Trophoblast cell (in vitro differentiated cells and primary cell): ENCODE measurements around the gene ECE2. TPM values are rescaled to one million over a fixed set of nuclear protein-coding genes. Genes with fewer than 3 reads are reported as not detected.

Experiments
- DNase-seq, 2 donors: peaks; one replicate each; pipeline ENCODE4 v3.0.0-alpha.2; 2016
- H2AFZ ChIP-seq: 2 replicates; pipeline ENCODE4 v1.6.1; 2013; ENCODE audit warnings: low read length, moderate library complexity, mild to moderate bottlenecking; ENCODE audit not compliant: insufficient read depth, poor library complexity
- H2AK5ac ChIP-seq: 2 replicates; pipeline ENCODE4 v1.6.1; 2013; ENCODE audit warnings: mild to moderate bottlenecking, low read length
- H2BK120ac ChIP-seq: 2 replicates; pipeline ENCODE4 v1.6.1; 2013; ENCODE audit warnings: low read length, mild to moderate bottlenecking, moderate library complexity; ENCODE audit not compliant: insufficient read depth, poor library complexity
- H2BK12ac ChIP-seq: 2 replicates; pipeline ENCODE4 v1.6.1; 2013; ENCODE audit warnings: mild to moderate bottlenecking, low read length, moderate library complexity
- H2BK5ac ChIP-seq: 2 replicates; pipeline ENCODE4 v1.6.1; 2013; ENCODE audit warnings: low read length, low read depth, moderate library complexity, mild to moderate bottlenecking; ENCODE audit not compliant: poor library complexity
- H3K14ac ChIP-seq: 2 replicates; pipeline ENCODE4 v1.6.1; 2013; ENCODE audit warnings: mild to moderate bottlenecking, low read length
- H3K18ac ChIP-seq: 2 replicates; pipeline ENCODE4 v1.6.1; 2013; ENCODE audit warnings: mild to moderate bottlenecking, low read length
- H3K23ac ChIP-seq: 2 replicates; pipeline ENCODE4 v1.6.1; 2013; ENCODE audit warnings: low read length
- H3K27ac ChIP-seq: 2 replicates; pipeline ENCODE4 v1.5.1; 2013; ENCODE audit warnings: low read depth, mild to moderate bottlenecking, inconsistent platforms, low read length, moderate library complexity
- H3K27me3 ChIP-seq: 2 replicates; pipeline ENCODE4 v1.6.1; 2013; ENCODE audit warnings: inconsistent platforms, mild to moderate bottlenecking, low read length, moderate library complexity; ENCODE audit not compliant: insufficient read depth
- H3K36me3 ChIP-seq, 2 experiments: 1 replicate in 1 of 2; 2 replicates in 1 of 2; pipeline ENCODE4 v1.6.1; 2013; ENCODE audit warnings: low read length in 2 of 2, mild to moderate bottlenecking in 2 of 2, moderate library complexity in 1 of 2; ENCODE audit not compliant: insufficient read depth in 2 of 2, control insufficient read depth in 1 of 2
- H3K4ac ChIP-seq: 2 replicates; pipeline ENCODE4 v1.6.1; 2013; ENCODE audit warnings: low read depth, mild to moderate bottlenecking, low read length, moderate library complexity
- H3K4me1 ChIP-seq, 2 experiments: 1 replicate in 1 of 2; 2 replicates in 1 of 2; pipeline ENCODE4 v1.6.1; 2013; ENCODE audit warnings: low read length in 2 of 2, mild to moderate bottlenecking in 2 of 2, moderate library complexity in 1 of 2; ENCODE audit not compliant: insufficient read depth in 2 of 2, control insufficient read depth in 1 of 2
- H3K4me2 ChIP-seq: 2 replicates; pipeline ENCODE4 v1.6.1; 2013; ENCODE audit warnings: inconsistent platforms, mild to moderate bottlenecking, low read length, moderate library complexity
- H3K4me3 ChIP-seq: 2 replicates; pipeline ENCODE4 v1.5.1; 2013; ENCODE audit warnings: mild to moderate bottlenecking, low read depth, low read length, inconsistent platforms
- H3K79me1 ChIP-seq: one replicate; pipeline ENCODE4 v1.6.1; 2013; ENCODE audit warnings: low read length
- H3K79me2 ChIP-seq: 2 replicates; pipeline ENCODE4 v1.6.1; 2013; ENCODE audit warnings: low read length, mild to moderate bottlenecking; ENCODE audit not compliant: control insufficient read depth, insufficient read depth, poor library complexity
- H3K9ac ChIP-seq: 2 replicates; pipeline ENCODE4 v1.6.1; 2013; ENCODE audit warnings: mild to moderate bottlenecking, low read length
- H3K9me3 ChIP-seq: 2 replicates; pipeline ENCODE4 v1.6.1; 2013; ENCODE audit warnings: low read depth, mild to moderate bottlenecking, control low read depth, inconsistent platforms, low read length; ENCODE audit not compliant: insufficient read depth
- H4K12ac ChIP-seq: 2 replicates; pipeline ENCODE4 v1.6.1; 2013; ENCODE audit warnings: low read depth, mild to moderate bottlenecking, low read length, moderate library complexity
- H4K8ac ChIP-seq: 2 replicates; pipeline ENCODE4 v1.6.1; 2013; ENCODE audit warnings: low read depth, mild to moderate bottlenecking, low read length, moderate library complexity
- H4K91ac ChIP-seq: one replicate; pipeline ENCODE4 v1.6.1; 2013; ENCODE audit warnings: low read depth, mild to moderate bottlenecking, low read length, moderate library complexity
- WGBS: extraction: QIAGEN DNeasy Blood & Tissue Kit; methylation state at CpG from one replicate; pipeline ENCODE4 v1.1.7; 2013; ENCODE audit warnings: missing lambda C conversion rate; ENCODE audit not compliant: insufficient read length, insufficient coverage; ENCODE audit errors: extremely low coverage; 5-methylcytosine and 5-hydroxymethylcytosine counted together
- polyA plus RNA-seq: library from polyadenylated mRNA; stranded (reverse); fragments of 200-250 nt; gene quantifications from 2 replicates; pipeline ENCODE4 v1.2.3, GENCODE V29; 2013

Gene ECE2
- polyA plus RNA-seq = not detected in 2 replicates

GRCh38 chr3:184275961-184276910, at the start of gene ECE2:
Gene ECE2 (plus strand): TSS chr3:184276022. CDS start chr3:184276154, 132 bp downstream.
- Histone ChIP-seq H2AFZ (no peak within 1 kb of the TSS), H3K9me3 (peaks cover 7% of the 10 kb centered on the region), H4K91ac (no peak within 1 kb of the TSS), H3K14ac (no peak within 1 kb of the TSS), H2BK5ac (no peak within 1 kb of the TSS), H3K27ac (no peak within 1 kb of the TSS), H3K4me3 (peak within 1 kb of the TSS; percentile 55), H4K8ac (no peak within 1 kb of the TSS), H3K23ac (no peak within 1 kb of the TSS), H2BK12ac (no peak within 1 kb of the TSS), H3K27me3 (peaks cover 25% of the 10 kb centered on the region), H3K79me1 (no peaks in the 10 kb centered on the region), H3K9ac (no peak within 1 kb of the TSS), H3K4ac (no peak within 1 kb of the TSS), H3K36me3 (no peaks in the 10 kb centered on the region), H3K18ac (no peak within 1 kb of the TSS), H3K4me2 (no peak within 1 kb of the TSS), H2BK120ac (no peak within 1 kb of the TSS), H2AK5ac (no peak within 1 kb of the TSS), H4K12ac (no peak within 1 kb of the TSS), H3K79me2 (no peaks in the 10 kb centered on the region), H3K4me1 (no peaks in the 10 kb centered on the region)
- DNase-seq = no peak
- WGBS = no CpG with 5 or more reads among the region's 65 CpGs

- Histone ChIP-seq H3K23ac (no peak overlapping the region), H4K12ac (no peak overlapping the region), H3K79me1 (no peaks in the 10 kb centered on the region), H3K9ac (no peak overlapping the region), H2BK12ac (no peak overlapping the region), H3K79me2 (no peaks in the 10 kb centered on the region), H3K36me3 (no peaks in the 10 kb centered on the region), H3K4me2 (no peak overlapping the region), H2BK120ac (no peak overlapping the region), H4K8ac (no peak overlapping the region), H3K4me1 (peaks cover 6% of the 10 kb centered on the region in 2 experiments), H3K4ac (no peak overlapping the region), H4K91ac (no peak overlapping the region), H3K18ac (no peak overlapping the region), H3K27ac (no peak overlapping the region), H2BK5ac (no peak overlapping the region), H3K4me3 (no peak overlapping the region), H3K9me3 (peaks cover 2% of the 10 kb centered on the region), H2AFZ (no peak overlapping the region), H3K14ac (no peak overlapping the region), H2AK5ac (no peak overlapping the region), H3K27me3 (peaks cover 46% of the 10 kb centered on the region)
- DNase-seq = peak in 1 of 2 donors; percentile 59
- WGBS = no CpG with 5 or more reads among the region's 2 CpGs
Observed at GRCh38 chr3:184227481-184227935, 48.3 kb upstream of the ECE2 start.

DNA sequence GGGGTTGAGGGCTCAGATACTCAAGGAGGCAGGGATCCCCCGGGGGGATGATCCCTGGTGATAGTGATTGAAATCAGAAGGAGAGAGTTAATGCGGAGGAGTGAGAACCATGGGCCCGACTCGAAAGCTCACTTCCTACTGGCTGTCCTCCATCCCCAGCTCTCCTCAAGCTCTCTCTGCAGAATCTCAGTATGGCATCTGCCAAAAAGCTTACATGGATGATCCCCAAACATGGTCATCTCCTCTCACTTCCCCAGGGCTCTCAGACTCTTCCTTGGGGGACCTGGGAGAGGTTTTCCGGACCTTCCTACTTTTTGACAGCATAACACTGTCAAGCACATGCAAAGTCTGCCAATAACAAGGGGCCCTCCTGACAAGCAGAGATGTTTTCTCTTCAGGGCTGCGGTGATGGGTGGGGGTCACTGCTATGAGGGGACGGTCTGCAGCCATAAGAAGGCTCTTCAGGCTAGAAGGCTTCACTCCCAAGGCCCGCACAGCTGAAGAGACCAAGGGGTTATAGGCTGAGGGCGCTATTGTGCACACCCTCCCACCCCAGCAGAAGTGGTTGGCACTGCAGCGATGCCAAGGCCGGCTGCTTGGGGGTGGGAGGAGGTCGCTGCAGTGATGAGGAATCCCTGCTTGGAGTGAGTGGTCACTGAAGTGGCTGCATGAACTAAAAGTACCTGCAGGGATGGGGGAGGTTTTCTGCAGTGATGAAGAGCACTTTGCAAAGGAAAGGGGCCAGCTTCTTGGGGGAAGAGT, 47.3 kb upstream of the ECE2 start:
- WGBS = no CpG with 5 or more reads among the region's 12 CpGs
- no peak overlapping the region for H4K8ac ChIP-seq
- no peak overlapping the region for H3K9ac ChIP-seq
- H3K79me2 ChIP-seq = no peaks in the 10 kb centered on the region
- no peak overlapping the region for H3K4me3 ChIP-seq
- H2BK120ac ChIP-seq = no peak overlapping the region
- DNase-seq = no peak
- H3K27me3 ChIP-seq = peaks cover 51% of the 10 kb centered on the region
- no peak overlapping the region for H4K91ac ChIP-seq
- H3K23ac ChIP-seq = no peak overlapping the region
- H3K79me1 ChIP-seq = no peaks in the 10 kb centered on the region
- peaks cover 6% of the 10 kb centered on the region in 2 experiments for H3K4me1 ChIP-seq
- no peak overlapping the region for H2BK12ac ChIP-seq
- peak overlapping the region; percentile 72 for H3K4me2 ChIP-seq
- peaks cover 2% of the 10 kb centered on the region for H3K9me3 ChIP-seq
- H2AFZ ChIP-seq = no peak overlapping the region
- H3K4ac ChIP-seq = no peak overlapping the region
- no peak overlapping the region for H4K12ac ChIP-seq
- H3K27ac ChIP-seq = no peak overlapping the region
- no peak overlapping the region for H3K14ac ChIP-seq
- H2AK5ac ChIP-seq = no peak overlapping the region
- H2BK5ac ChIP-seq = no peak overlapping the region
- no peak overlapping the region for H3K18ac ChIP-seq
- no peaks in the 10 kb centered on the region for H3K36me3 ChIP-seq

GRCh38 chr3:184229394-184230080, 46.3 kb upstream of the ECE2 start, which contains the start of gene VWA5B2:
Gene VWA5B2 (plus strand): TSS chr3:184229585. CDS start chr3:184230529, 944 bp downstream.
- Histone ChIP-seq H3K27ac (no peak within 1 kb of the TSS), H4K8ac (no peak within 1 kb of the TSS), H3K36me3 (no peaks in the 10 kb centered on the region), H3K14ac (no peak within 1 kb of the TSS), H2BK120ac (no peak within 1 kb of the TSS), H2AFZ (peak within 1 kb of the TSS; percentile 37), H3K4ac (no peak within 1 kb of the TSS), H3K79me1 (no peaks in the 10 kb centered on the region), H3K79me2 (no peaks in the 10 kb centered on the region), H4K12ac (no peak within 1 kb of the TSS), H2BK12ac (no peak within 1 kb of the TSS), H2AK5ac (no peak within 1 kb of the TSS), H3K4me2 (peak within 1 kb of the TSS; percentile 72), H3K9ac (no peak within 1 kb of the TSS), H3K4me3 (peak within 1 kb of the TSS; percentile 58), H4K91ac (no peak within 1 kb of the TSS), H3K9me3 (peaks cover 2% of the 10 kb centered on the region), H3K4me1 (peaks cover 6% of the 10 kb centered on the region in 2 experiments), H3K27me3 (peaks cover 51% of the 10 kb centered on the region), H2BK5ac (no peak within 1 kb of the TSS), H3K23ac (no peak within 1 kb of the TSS), H3K18ac (no peak within 1 kb of the TSS)
- peak; percentile 33 to 61 for DNase-seq
- WGBS = no CpG with 5 or more reads among the region's 66 CpGs
